PC-3 (cell line): ENCODE measurements around the gene UBAP2. TPM values are rescaled to one million over a fixed set of nuclear protein-coding genes. Genes with fewer than 3 reads are reported as not detected.

Experiments used
- ATAC-seq: fragments of 200-7000 bp; cut with Tn5 transposase; 2 replicates; pipeline ENCODE4 v1.9.1; 2020; ENCODE audit warnings: mild to moderate bottlenecking, moderate library complexity
- BruUV-seq: library from RNA; stranded (reverse); fragments of 400-500 nt; replicated peaks from 2 replicates; lab custom pipeline; 2021; lab: Mats Ljungman, UMichigan
- CTCF ChIA-PET: fragments of 300-600 bp; sonication (Branson Sonifier 250); formaldehyde crosslinking; loops from one replicate; lab custom pipeline; 2022; ENCODE audit warnings: antibody characterized with exemption; lab: Charles Lee
- POLR2A ChIA-PET: fragments of 300-600 bp; sonication (Branson Sonifier 250); formaldehyde crosslinking; loops from one replicate; lab custom pipeline; 2022; ENCODE audit warnings: antibody characterized with exemption; ENCODE audit not compliant: unreplicated experiment; lab: Charles Lee
- DNase-seq: peaks from one replicate; pipeline ENCODE4 v3.0.0-alpha.2; 2015
- H2AFZ ChIP-seq: fragments of 300-600 bp; sonication (generic); 2 replicates; pipeline ENCODE4 v1.6.0; 2016; ENCODE audit warnings: antibody characterized with exemption, low read length
- H3F3A ChIP-seq: fragments of 300-600 bp; sonication (generic); one replicate; pipeline ENCODE4 v1.6.0; 2017; ENCODE audit warnings: antibody characterized with exemption, low read length, control low read depth, mild to moderate bottlenecking; ENCODE audit not compliant: unreplicated experiment
- H3K27ac ChIP-seq: fragments of 300-600 bp; sonication (generic); 2 replicates; pipeline ENCODE4 v1.5.1; 2016; ENCODE audit warnings: mild to moderate bottlenecking, low read length
- H3K27me3 ChIP-seq: fragments of 300-600 bp; sonication (generic); 2 replicates; pipeline ENCODE4 v1.6.1; 2016; ENCODE audit warnings: low read length, mixed read lengths
- H3K36me3 ChIP-seq: fragments of 300-600 bp; sonication (generic); 2 replicates; pipeline ENCODE4 v1.6.1; 2016; ENCODE audit warnings: low read depth, mixed run types, low read length, mixed read lengths
- H3K4me1 ChIP-seq: fragments of 300-600 bp; sonication (generic); 2 replicates; pipeline ENCODE4 v1.5.1; 2016; ENCODE audit warnings: low read length; ENCODE audit not compliant: insufficient read depth
- H3K4me2 ChIP-seq: fragments of 300-600 bp; sonication (generic); 2 replicates; pipeline ENCODE4 v1.6.0; 2016; ENCODE audit warnings: low read length
- H3K4me3 ChIP-seq: fragments of 300-600 bp; sonication (generic); 2 replicates; pipeline ENCODE4 v1.5.1; 2016; ENCODE audit warnings: mild to moderate bottlenecking, low read length, mixed read lengths
- H3K79me2 ChIP-seq: fragments of 300-600 bp; sonication (generic); 2 replicates; pipeline ENCODE4 v1.6.1; 2017; ENCODE audit warnings: low read length, mixed read lengths
- H3K9ac ChIP-seq: fragments of 300-600 bp; sonication (generic); 2 replicates; pipeline ENCODE4 v1.6.0; 2016; ENCODE audit warnings: mild to moderate bottlenecking, low read length
- H3K9me2 ChIP-seq: fragments of 300-600 bp; sonication (generic); replicated peaks from 2 replicates; pipeline ENCODE4 v1.6.1; 2016; ENCODE audit warnings: mixed run types, low read length, mixed read lengths
- H3K9me3 ChIP-seq: fragments of 300-600 bp; sonication (generic); 2 replicates; pipeline ENCODE4 v1.6.1; 2016; ENCODE audit warnings: low read length, mixed read lengths
- H4K20me1 ChIP-seq: fragments of 300-600 bp; sonication (generic); 2 replicates; pipeline ENCODE4 v1.6.1; 2016; ENCODE audit warnings: low read length, mixed read lengths
- CTCF ChIP-seq: fragments of 300-600 bp; sonication (generic); conservative IDR thresholded peaks from 2 replicates; pipeline ENCODE4 v1.5.1; 2017; ENCODE audit warnings: antibody characterized with exemption, low read depth, mild to moderate bottlenecking, low read length
- EZH2 ChIP-seq: fragments of 300-600 bp; sonication (generic); IDR thresholded peaks from one replicate; pipeline ENCODE4 v1.6.1; 2017; ENCODE audit warnings: antibody characterized with exemption, mild to moderate bottlenecking, low read length; ENCODE audit not compliant: unreplicated experiment
- EZH2phosphoT487 ChIP-seq: fragments of 300-600 bp; sonication (generic); IDR thresholded peaks from 2 replicates; pipeline ENCODE4 v1.6.1; 2018; ENCODE audit warnings: mild to moderate bottlenecking, antibody characterized with exemption, low read length, borderline replicate concordance
- intact Hi-C: fragments of 100-400 bp; cut with micrococcal nuclease; formaldehyde crosslinking; loops from 2 replicates; pipeline ENCODE4 v1.9.0; 2023
- total RNA-seq: library from RNA; depleted of rRNA; stranded (reverse); fragments of >200 nt; gene quantifications from 2 replicates; pipeline ENCODE4 v1.2.3, GENCODE V29; 2014

UBAP2 gene
- total RNA-seq, 1 experiment from 2014 or later: 12.6 TPM

- Histone ChIP-seq H3K27ac (peak overlapping the region; percentile 9; the same call in 1 of the 2 replicates), H3K9me2 (no peaks in the 10 kb centered on the region), H3K36me3 (no peaks in the 10 kb centered on the region), H3K4me1 (peaks cover 26% of the 10 kb centered on the region), H3K9me3 (no peaks in the 10 kb centered on the region), H2AFZ (peak overlapping the region; percentile 2; the same call in 1 of the 2 replicates), H3K79me2 (no peaks in the 10 kb centered on the region), H3K4me2 (peak overlapping the region; percentile 65), H3F3A (no peaks in the 10 kb centered on the region), H3K4me3 (no peak overlapping the region), H4K20me1 (no peaks in the 10 kb centered on the region), H3K9ac (no peak overlapping the region), H3K27me3 (no peaks in the 10 kb centered on the region)
- DNase-seq: peak; percentile 84
- BruUV-seq: no TSS peak
- CTCF ChIA-PET: interaction anchor here (1.5 to 1.9 kb wide), 2 partner anchors 181 to 182 kb away, joined by 6 to 7 read pairs; no protein-coding TSS in a partner anchor
- no peak for TF ChIP-seq CTCF
- no peak for TF ChIP-seq EZH2phosphoT487
- TF ChIP-seq EZH2: no peak
- intact Hi-C loops: loop anchor here (5.0 kb wide), 1 partner anchor 51 kb away; no protein-coding TSS in a partner anchor
- ATAC-seq: peak; percentile 90
- POLR2A ChIA-PET: interaction anchor here (0.6 kb wide), 1 partner anchor 25 kb away, joined by 4 read pairs; no protein-coding TSS in a partner anchor
Observed at GRCh38 chr9:34072868-34073590, 24.3 kb upstream of the UBAP2 start.

- Histone ChIP-seq H3K27ac (peak overlapping the region; percentile 9; the same call in 1 of the 2 replicates), H3K27me3 (no peaks in the 10 kb centered on the region), H3F3A (no peaks in the 10 kb centered on the region), H3K36me3 (no peaks in the 10 kb centered on the region), H4K20me1 (no peaks in the 10 kb centered on the region), H3K9me3 (no peaks in the 10 kb centered on the region), H3K4me1 (peaks cover 26% of the 10 kb centered on the region), H3K4me3 (no peak overlapping the region), H3K9me2 (no peaks in the 10 kb centered on the region), H3K79me2 (no peaks in the 10 kb centered on the region), H2AFZ (peak overlapping the region; percentile 2; the same call in 1 of the 2 replicates), H3K9ac (no peak overlapping the region), H3K4me2 (peak overlapping the region; percentile 65)
- ChIA-PET POLR2A (interaction anchor here (0.6 kb wide), 1 partner anchor 12 kb away, joined by 3 read pairs; no protein-coding TSS in a partner anchor), CTCF (no interaction called here)
- DNase-seq (peak; percentile 74), ATAC-seq (peak; percentile 35)
- BruUV-seq: no TSS peak
- TF ChIP-seq EZH2: no peak
- no peak for TF ChIP-seq EZH2phosphoT487
- no peak for TF ChIP-seq CTCF
- intact Hi-C loops: loop anchor here (5.0 kb wide), 1 partner anchor 50 kb away; no protein-coding TSS in a partner anchor
Observed at GRCh38 chr9:34072410-34072809, 23.7 kb upstream of the UBAP2 start.
